ENCODE results near the gene TRAF3.

TRAF3 gene

DNA sequence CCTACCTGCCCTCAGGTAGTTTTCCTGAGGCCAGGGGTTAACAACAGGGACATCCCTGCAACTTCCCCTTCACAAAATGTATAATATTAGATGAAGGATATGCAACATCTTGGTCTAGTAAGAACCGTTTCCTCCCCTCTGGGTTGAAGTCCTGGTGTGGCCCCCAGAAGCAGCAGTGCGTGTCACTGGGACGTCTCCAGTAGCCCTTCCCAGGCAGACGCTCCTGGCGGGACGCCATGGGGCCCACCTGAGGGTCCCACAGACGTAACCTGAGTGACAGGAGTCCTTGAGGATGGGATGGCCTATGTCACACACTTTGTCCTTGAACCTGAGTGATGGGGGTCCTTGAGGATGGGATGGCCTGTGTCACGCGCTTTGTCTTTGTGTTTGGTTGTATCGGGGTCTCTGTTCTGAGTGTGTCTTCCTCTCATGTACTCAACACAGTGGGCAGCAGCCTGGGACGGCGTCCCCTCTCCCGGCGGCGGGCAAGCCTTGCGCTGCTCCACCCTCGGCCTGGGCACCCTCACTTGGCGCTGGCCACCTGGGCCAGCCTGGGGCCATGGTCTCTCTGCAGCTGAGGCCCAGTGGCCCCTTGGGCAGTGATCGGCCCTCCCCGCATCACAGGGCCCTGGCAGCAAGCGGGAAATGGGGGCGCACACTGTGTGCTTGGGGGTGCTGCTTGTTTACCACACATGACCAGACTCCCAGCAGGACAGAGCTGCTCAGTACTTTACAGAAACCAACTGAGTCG, 130.9 kb downstream of the TRAF3 start:
- no peak overlapping the region for H3K4me3 ChIP-seq (ENCODE audit: severe bottlenecking)
- H3K36me3 ChIP-seq (ENCODE audit: low read depth), result peaks cover 24% of the 10 kb centered on the region
- no peak for DNase-seq (ENCODE audit: low spot score)
- no peaks in the 10 kb centered on the region for H3K9me3 ChIP-seq (ENCODE audit: severe bottlenecking)
- no peaks in the 10 kb centered on the region for H3K4me1 ChIP-seq (ENCODE audit: insufficient read depth, poor library complexity, severe bottlenecking)
- H3K27me3 ChIP-seq (ENCODE audit: insufficient read depth, poor library complexity, severe bottlenecking), result no peaks in the 10 kb centered on the region
- ATAC-seq (ENCODE audit: low read depth), result no peak
- H3K27ac ChIP-seq (ENCODE audit: poor library complexity, severe bottlenecking), result no peak overlapping the region
- TF ChIP-seq, protein P1, sequence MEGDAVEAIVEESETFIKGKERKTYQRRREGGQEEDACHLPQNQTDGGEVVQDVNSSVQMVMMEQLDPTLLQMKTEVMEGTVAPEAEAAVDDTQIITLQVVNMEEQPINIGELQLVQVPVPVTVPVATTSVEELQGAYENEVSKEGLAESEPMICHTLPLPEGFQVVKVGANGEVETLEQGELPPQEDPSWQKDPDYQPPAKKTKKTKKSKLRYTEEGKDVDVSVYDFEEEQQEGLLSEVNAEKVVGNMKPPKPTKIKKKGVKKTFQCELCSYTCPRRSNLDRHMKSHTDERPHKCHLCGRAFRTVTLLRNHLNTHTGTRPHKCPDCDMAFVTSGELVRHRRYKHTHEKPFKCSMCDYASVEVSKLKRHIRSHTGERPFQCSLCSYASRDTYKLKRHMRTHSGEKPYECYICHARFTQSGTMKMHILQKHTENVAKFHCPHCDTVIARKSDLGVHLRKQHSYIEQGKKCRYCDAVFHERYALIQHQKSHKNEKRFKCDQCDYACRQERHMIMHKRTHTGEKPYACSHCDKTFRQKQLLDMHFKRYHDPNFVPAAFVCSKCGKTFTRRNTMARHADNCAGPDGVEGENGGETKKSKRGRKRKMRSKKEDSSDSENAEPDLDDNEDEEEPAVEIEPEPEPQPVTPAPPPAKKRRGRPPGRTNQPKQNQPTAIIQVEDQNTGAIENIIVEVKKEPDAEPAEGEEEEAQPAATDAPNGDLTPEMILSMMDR (IDR thresholded peaks at IDR 0.05; ENCODE audit: poor library complexity, severe bottlenecking), result no peak

DNA sequence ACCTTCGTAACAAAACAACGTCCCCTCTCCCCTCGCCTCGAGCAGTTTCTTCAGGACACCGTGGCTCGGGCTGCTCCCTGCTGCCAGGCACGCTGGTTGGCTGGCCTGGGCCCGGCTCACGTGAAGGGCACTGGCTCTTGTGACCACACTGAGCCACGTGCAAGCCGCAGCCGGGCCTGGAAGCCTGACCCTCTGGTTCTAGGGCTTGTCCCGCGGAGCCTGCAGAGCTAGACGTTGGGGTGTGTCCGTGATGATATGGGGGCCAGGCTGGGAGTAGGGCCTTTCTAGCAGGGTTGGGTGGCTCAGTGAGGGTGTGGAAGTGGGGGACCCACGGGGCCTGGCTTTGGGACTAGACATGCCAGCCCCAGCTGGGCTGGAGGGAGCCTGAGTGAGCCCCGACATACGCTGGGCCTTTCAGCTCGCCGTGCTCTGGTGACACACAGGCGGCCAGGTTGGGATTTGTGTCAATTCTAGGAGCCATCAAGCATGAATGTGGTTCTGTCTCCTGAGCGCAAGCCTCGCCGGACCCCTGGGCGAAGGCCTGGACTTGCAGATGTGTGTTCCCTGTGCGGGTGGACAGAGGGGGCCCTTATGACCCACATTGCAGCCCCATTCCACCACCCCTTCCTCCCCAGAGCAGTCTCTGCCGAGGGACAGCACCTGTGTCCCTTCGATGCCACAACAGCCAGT, 131.7 kb downstream of the TRAF3 start:
- no peaks in the 10 kb centered on the region for H3K4me1 ChIP-seq (ENCODE audit: insufficient read depth, poor library complexity, severe bottlenecking)
- TF ChIP-seq, protein P1 (IDR thresholded peaks at IDR 0.05; ENCODE audit: poor library complexity, severe bottlenecking), result no peak
- DNase-seq (ENCODE audit: low spot score), result peak; percentile 73

DNA sequence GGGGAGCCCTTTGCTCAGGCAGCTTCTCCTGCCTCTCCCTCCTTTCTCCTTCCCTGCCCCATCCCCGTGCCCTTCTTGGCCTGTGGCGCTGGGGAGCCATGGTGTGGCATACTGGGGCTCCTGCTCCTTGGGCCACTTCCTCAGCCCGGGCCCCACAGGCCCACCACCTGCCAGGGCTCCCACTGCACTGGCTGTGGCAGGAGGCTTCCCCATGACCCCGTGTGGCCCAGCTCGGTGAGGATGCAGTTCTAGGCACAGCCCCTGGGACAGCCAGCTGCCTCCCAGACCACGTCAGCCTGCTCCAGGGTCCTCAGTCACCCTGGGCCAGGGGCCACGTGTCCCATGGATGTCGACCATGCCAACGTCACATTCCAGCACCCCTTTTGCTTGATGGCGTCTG, 132.2 kb downstream of the TRAF3 start:
- DNase-seq (ENCODE audit: low spot score) (no peak), ATAC-seq (ENCODE audit: low read depth) (0 out of 3 replicates have a peak, but pooled peaks have one; percentile 4)
- Histone ChIP-seq H3K4me3 (ENCODE audit: severe bottlenecking) (no peak overlapping the region), H3K9me3 (ENCODE audit: severe bottlenecking) (no peaks in the 10 kb centered on the region), H3K27me3 (ENCODE audit: insufficient read depth, poor library complexity, severe bottlenecking) (no peaks in the 10 kb centered on the region), H3K36me3 (ENCODE audit: low read depth) (peaks cover 17% of the 10 kb centered on the region), H3K27ac (ENCODE audit: poor library complexity, severe bottlenecking) (no peak overlapping the region), H3K4me1 (ENCODE audit: insufficient read depth, poor library complexity, severe bottlenecking) (no peaks in the 10 kb centered on the region)
- TF ChIP-seq, protein P1 (IDR thresholded peaks at IDR 0.05; ENCODE audit: poor library complexity, severe bottlenecking), result no peak

More for the DNA sequence above, 131.7 kb downstream of the TRAF3 start:
- peaks cover 17% of the 10 kb centered on the region for H3K36me3 ChIP-seq (ENCODE audit: low read depth)
- H3K9me3 ChIP-seq (ENCODE audit: severe bottlenecking), result no peaks in the 10 kb centered on the region
- ATAC-seq (ENCODE audit: low read depth), result no peak
- H3K27ac ChIP-seq (ENCODE audit: poor library complexity, severe bottlenecking), result no peak overlapping the region
- no peak overlapping the region for H3K4me3 ChIP-seq (ENCODE audit: severe bottlenecking)
- H3K27me3 ChIP-seq (ENCODE audit: insufficient read depth, poor library complexity, severe bottlenecking), result no peaks in the 10 kb centered on the region

DNA sequence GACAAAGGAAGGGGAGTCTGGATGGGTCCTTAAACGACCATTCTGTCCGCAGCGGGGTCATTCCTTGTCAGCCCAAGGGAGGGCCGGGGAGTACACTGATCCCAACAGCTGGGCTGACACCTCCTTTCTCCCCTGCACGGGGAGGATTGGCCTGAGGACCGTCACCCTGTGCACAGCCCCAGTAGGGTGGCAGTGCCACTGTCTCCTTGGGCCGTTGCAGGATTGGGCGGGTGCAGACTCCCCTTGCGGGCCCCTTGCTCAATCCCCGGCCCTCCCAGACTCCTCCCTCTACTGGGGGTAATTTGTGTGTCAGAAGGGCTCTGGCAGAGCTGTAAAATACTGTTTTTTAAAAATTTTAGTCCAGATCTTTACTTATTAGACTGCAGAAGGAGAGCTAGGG, 132.7 kb downstream of the TRAF3 start:
- Histone ChIP-seq H3K27me3 (ENCODE audit: insufficient read depth, poor library complexity, severe bottlenecking) (no peaks in the 10 kb centered on the region), H3K4me1 (ENCODE audit: insufficient read depth, poor library complexity, severe bottlenecking) (no peaks in the 10 kb centered on the region), H3K4me3 (ENCODE audit: severe bottlenecking) (no peak overlapping the region), H3K36me3 (ENCODE audit: low read depth) (peaks cover 14% of the 10 kb centered on the region), H3K9me3 (ENCODE audit: severe bottlenecking) (no peaks in the 10 kb centered on the region), H3K27ac (ENCODE audit: poor library complexity, severe bottlenecking) (no peak overlapping the region)
- ATAC-seq (ENCODE audit: low read depth) (no peak), DNase-seq (ENCODE audit: low spot score) (no peak)
- TF ChIP-seq, protein P1 (IDR thresholded peaks at IDR 0.05; ENCODE audit: poor library complexity, severe bottlenecking), result no peak

DNA sequence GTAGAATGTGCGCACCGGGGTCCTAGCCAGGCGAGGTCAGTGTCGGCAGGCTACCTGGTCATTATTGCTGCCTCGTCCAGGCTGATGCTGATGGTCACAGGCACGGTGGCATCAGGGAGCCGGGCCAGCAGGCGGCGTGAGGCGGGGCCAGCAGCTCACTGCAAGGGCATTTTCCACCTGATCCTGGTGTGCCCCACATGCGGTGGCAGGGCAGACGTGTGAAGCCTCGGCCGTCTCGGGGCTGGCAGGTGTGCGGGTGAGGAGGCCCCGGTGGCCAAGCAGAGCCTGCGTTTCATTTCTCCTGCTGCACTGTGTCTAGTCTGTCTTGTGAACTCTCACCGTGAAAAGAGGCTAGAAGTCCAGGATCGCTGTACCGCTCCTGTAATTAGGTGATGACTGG, 133.2 kb downstream of the TRAF3 start:
- ATAC-seq (ENCODE audit: low read depth) (no peak), DNase-seq (ENCODE audit: low spot score) (peak; percentile 69)
- Histone ChIP-seq H3K9me3 (ENCODE audit: severe bottlenecking) (no peaks in the 10 kb centered on the region), H3K4me1 (ENCODE audit: insufficient read depth, poor library complexity, severe bottlenecking) (no peaks in the 10 kb centered on the region), H3K27ac (ENCODE audit: poor library complexity, severe bottlenecking) (no peak overlapping the region), H3K27me3 (ENCODE audit: insufficient read depth, poor library complexity, severe bottlenecking) (no peaks in the 10 kb centered on the region), H3K4me3 (ENCODE audit: severe bottlenecking) (no peak overlapping the region), H3K36me3 (ENCODE audit: low read depth) (peaks cover 8% of the 10 kb centered on the region)
- TF ChIP-seq, protein P1 (IDR thresholded peaks at IDR 0.05; ENCODE audit: poor library complexity, severe bottlenecking), result no peak
